ENCODE data around the gene CAMSAP1.
"Not testable (repeated sequence)": the region's sequence is repeated elsewhere in the genome, so short reads cannot be mapped to it uniquely, and the experiment has no call there.

CAMSAP1 gene

DNA sequence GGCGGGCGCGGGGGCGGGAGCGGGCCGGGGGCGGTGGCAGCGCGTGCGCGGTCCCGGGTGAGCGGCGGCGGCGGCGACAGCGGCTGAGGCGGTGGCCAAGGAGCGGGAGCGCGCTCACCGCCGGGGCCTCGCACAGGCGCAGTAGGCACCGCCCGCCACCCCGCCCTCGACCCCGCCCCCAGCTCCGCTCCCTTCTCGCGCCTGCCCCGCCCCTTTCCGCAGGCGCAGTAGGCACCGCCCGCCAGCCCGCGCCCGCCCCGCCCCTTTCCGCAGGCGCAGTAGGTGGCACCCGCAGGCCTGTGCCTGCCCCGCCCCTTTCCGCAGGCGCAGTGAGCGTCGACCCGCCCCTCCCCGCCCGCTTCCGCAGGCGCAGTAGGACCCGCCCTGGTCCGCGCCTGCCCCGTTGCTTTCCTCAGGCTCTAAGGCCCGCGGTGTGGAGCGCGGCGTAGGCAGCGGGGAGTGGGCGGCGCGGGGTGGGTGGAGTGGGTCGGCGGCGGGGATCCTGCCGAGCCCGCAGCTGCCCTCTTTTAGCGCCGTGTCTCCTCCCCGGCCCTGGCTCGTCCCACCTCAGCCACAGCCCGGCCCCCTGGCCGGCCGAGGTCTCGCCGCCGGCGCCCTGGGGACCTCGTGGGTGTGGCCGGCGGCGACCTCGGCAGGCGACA lies at the start of gene CAMSAP1:
Gene CAMSAP1 (minus strand): TSS at position 116 of the 662 bp plus-strand sequence. CDS start 387 bp downstream, outside the sequence.
- DNase-seq (ENCODE audit: low read depth), result peak; percentile 90

DNA sequence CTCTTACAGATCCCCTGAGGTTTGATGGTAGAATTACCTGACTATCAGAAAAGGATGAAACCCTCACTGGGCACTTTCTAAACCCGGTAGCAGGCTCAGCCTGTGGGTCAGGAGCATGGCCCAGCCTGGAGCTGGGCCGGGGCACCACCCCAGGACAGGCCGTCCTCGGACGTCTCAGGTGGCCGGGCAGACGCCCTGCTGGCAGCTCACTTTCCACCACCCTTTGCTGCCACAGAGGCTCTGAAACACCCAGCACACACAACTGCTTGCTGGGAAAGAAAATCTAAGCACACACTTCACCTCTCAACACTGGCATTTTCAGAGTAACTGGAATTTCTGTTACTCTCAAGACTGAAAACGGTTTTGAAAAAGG lies 49.4 kb upstream of the CAMSAP1 start:
- DNase-seq (ENCODE audit: low read depth), result no peak

GRCh38 chr9:135955934-135956801 lies 48.8 kb upstream of the CAMSAP1 start:
- no peak for DNase-seq (ENCODE audit: low read depth)

- no peak for DNase-seq (ENCODE audit: low read depth)
These were observed 45.4 kb upstream of the CAMSAP1 start for GRCh38 chr9:135952664-135953206.

GRCh38 chr9:135951889-135952663 lies 44.7 kb upstream of the CAMSAP1 start:
- no peak for DNase-seq (ENCODE audit: low read depth)

- DNase-seq (ENCODE audit: low read depth), result not testable (repeated sequence)
These were observed 44.0 kb upstream of the CAMSAP1 start for GRCh38 chr9:135951310-135951709.

GRCh38 chr9:135950841-135951240 lies 43.5 kb upstream of the CAMSAP1 start:
- DNase-seq (ENCODE audit: low read depth), result not testable (repeated sequence)

- DNase-seq (ENCODE audit: low read depth), result no peak
These were observed 42.9 kb upstream of the CAMSAP1 start for GRCh38 chr9:135950135-135950682.

- DNase-seq (ENCODE audit: low read depth), result no peak
These were observed 42.3 kb upstream of the CAMSAP1 start for GRCh38 chr9:135949501-135950134.

- no peak for DNase-seq (ENCODE audit: low read depth)
These were observed 41.6 kb upstream of the CAMSAP1 start for GRCh38 chr9:135948968-135949367.

- DNase-seq (ENCODE audit: low read depth), result no peak
These were observed 41.1 kb upstream of the CAMSAP1 start for GRCh38 chr9:135948446-135948845.

DNA sequence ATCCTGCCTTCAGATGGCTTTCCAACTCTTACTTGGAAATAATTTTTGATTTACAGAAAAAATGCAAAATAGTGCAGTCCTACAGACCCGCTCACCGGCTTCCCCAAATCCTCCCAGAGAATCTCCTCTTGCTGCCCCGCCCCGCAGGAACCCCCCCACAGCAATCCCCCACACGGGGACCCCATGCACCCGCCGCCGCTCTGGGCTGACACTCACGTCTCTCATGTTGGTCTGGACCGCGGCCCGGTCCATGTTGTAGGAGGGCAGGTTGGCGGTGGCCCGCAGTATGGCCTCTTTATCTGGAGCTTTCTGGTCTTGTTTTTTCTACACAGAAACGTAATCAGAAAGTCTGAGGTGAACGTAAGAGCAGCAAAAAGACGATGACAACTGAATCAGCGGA lies 40.2 kb upstream of the CAMSAP1 start:
- no peak for DNase-seq (ENCODE audit: low read depth)

DNA sequence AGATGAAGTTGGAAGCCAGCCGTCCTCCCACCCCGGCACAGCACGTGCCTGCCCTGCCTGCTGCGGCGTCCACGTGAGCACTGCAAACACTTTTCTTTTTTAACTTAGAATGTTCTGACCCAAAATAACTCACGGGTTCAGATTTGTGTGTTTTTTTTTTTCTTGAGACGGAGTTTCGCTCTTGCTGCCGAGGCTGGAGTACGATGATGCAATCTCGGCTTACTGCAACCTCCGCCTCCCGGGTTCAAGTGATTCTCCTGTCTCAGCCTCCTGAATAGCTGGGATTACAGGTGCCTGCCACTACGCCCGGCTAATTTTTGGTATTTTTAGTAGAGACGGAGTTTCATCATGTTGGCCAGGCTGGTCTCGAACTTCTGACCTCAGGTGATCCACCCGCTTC lies 39.8 kb upstream of the CAMSAP1 start:
- DNase-seq (ENCODE audit: low read depth), result not testable (repeated sequence)

- DNase-seq (ENCODE audit: low read depth), result no peak
These were observed 39.1 kb upstream of the CAMSAP1 start for GRCh38 chr9:135946392-135946994.

- DNase-seq (ENCODE audit: low read depth), result no peak
These were observed 38.6 kb upstream of the CAMSAP1 start for GRCh38 chr9:135945969-135946368.

GRCh38 chr9:135944444-135945252 lies 37.3 kb upstream of the CAMSAP1 start:
- DNase-seq (ENCODE audit: low read depth), result no peak

DNA sequence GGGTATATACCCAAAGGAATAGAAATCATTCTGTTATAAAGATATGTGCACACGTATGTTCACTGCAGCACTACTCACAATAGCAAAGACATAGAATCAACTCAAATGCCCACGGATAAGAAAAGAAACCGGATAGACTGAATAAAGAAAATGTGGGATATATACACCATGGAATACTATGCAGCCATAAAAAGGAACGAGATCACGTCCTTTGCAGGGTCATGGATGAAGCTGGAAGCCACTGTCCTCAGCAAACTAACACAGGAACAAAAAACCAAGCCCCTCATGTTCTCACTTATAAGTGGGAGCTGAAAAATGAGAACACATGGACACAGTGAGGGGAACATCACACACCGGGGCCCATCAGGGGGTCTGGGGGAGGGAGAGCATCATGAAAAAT lies 36.3 kb upstream of the CAMSAP1 start:
- not testable (repeated sequence) for DNase-seq (ENCODE audit: low read depth)

DNA sequence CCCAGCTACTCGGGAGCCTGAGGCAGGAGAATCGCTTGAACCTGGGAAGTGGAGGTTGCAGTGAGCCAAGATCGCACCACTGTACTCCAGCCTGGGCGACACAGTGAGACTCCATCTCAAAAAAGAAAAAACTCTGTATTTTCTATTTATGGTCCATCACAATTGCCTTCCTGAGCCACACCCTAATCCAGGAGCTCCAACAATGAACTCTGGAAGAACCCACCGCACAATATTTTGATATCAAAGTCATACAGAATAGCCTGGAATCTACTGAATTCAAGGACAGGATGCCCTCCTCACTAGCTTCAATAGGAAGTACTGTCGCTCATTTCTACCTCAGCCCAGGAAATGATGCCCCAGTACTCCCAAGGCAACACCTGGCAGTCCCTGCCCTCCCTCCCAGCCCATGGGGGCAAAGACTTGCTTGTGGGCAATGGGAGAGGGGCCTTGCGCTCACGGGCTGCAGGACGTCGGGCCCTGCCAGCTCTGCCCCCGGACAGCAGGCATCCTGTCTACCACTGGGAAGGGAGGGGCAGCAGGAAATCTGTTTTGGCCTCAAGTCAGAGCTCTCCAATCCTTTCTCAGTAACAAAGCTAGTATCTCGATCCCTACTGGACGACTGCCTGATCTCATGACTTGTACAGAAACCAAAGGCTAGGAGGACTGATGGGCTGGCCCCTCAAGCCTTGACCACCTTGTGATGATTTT lies 34.1 kb upstream of the CAMSAP1 start:
- no peak for DNase-seq (ENCODE audit: low read depth)

All from stimulated activated CD8-positive, alpha-beta memory T cell treated with anti-CD3 and anti-CD28 coated beads, Interleukin-4, amount 100 ng/mL, for 24 hours (primary cell).